Caco-2 (cell line): ENCODE data around the gene PITX1. TPM values are rescaled to one million over a fixed set of nuclear protein-coding genes. Genes with fewer than 3 reads are reported as not detected.
"Not testable (repeated sequence)": the region's sequence is repeated elsewhere in the genome, so short reads cannot be mapped to it uniquely, and the experiment has no call there.

Source experiments
- BruUV-seq: library from RNA; stranded (reverse); fragments of 400-500 nt; replicated peaks from 2 replicates; lab custom pipeline; 2021; lab: Mats Ljungman, UMichigan
- CTCF ChIA-PET: fragments of 300-600 bp; sonication (Branson Sonifier 250); formaldehyde crosslinking; loops from one replicate; lab custom pipeline; 2022; ENCODE audit warnings: antibody characterized with exemption; lab: Charles Lee
- POLR2A ChIA-PET: fragments of 300-600 bp; sonication (Branson Sonifier 250); formaldehyde crosslinking; loops from one replicate; lab custom pipeline; 2022; ENCODE audit warnings: antibody characterized with exemption; lab: Charles Lee
- DNase-seq, 2 experiments: peaks; one replicate each; pipeline versions ENCODE4 v3.0.0 to v3.0.0-alpha.2; 2020 to 2022
- H3K27me3 ChIP-seq: replicated peaks from 2 replicates; pipeline ENCODE4 v1.6.0; 2011; ENCODE audit warnings: low read length; ENCODE audit not compliant: control insufficient read depth, insufficient read depth
- H3K36me3 ChIP-seq: 2 replicates; pipeline ENCODE4 v1.5.1; 2011; ENCODE audit warnings: low read length; ENCODE audit not compliant: control insufficient read depth, insufficient read depth
- H3K4me1 ChIP-seq: fragments of 250-450 bp; sonication (Bioruptor Pico); 2 replicates; pipeline ENCODE4 v1.5.1; 2020; ENCODE audit warnings: mild to moderate bottlenecking
- H3K4me3 ChIP-seq: 2 replicates; pipeline ENCODE4 v1.5.1; 2011; ENCODE audit warnings: low read depth, mild to moderate bottlenecking, control low read depth, low read length
- H3K9me3 ChIP-seq: fragments of 250-450 bp; sonication (Bioruptor Pico); 2 replicates; pipeline ENCODE4 v1.5.1; 2020; ENCODE audit warnings: mild to moderate bottlenecking, moderate library complexity
- H3K27ac Mint-ChIP-seq: one replicate; pipeline ENCODE4 v1.8.0; 2022; ENCODE audit warnings: mixed read lengths; ENCODE audit not compliant: unreplicated experiment
- H3K27me3 Mint-ChIP-seq: one replicate; pipeline ENCODE4 v1.8.0; 2022; ENCODE audit warnings: mixed read lengths; ENCODE audit not compliant: insufficient read depth, unreplicated experiment
- H3K36me3 Mint-ChIP-seq: one replicate; pipeline ENCODE4 v1.8.0; 2022; ENCODE audit warnings: mild to moderate bottlenecking, mixed read lengths; ENCODE audit not compliant: insufficient read depth, unreplicated experiment
- H3K4me1 Mint-ChIP-seq: one replicate; pipeline ENCODE4 v1.8.0; 2022; ENCODE audit warnings: low read depth, mixed read lengths; ENCODE audit not compliant: unreplicated experiment
- H3K4me3 Mint-ChIP-seq: one replicate; pipeline ENCODE4 v1.8.0; 2022; ENCODE audit warnings: mild to moderate bottlenecking, moderate library complexity, mixed read lengths; ENCODE audit not compliant: unreplicated experiment
- H3K9me3 Mint-ChIP-seq: one replicate; pipeline ENCODE4 v1.8.0; 2022; ENCODE audit warnings: mixed read lengths; ENCODE audit not compliant: unreplicated experiment
- intact Hi-C: fragments of 100-400 bp; cut with micrococcal nuclease; formaldehyde crosslinking; loops from one replicate; pipeline ENCODE4 v1.10.0; 2022; ENCODE audit not compliant: unreplicated experiment
- total RNA-seq: library from RNA; stranded (reverse); gene quantifications from 2 replicates; pipeline ENCODE4 v1.2.3, GENCODE V29; 2022
- TF ChIP-seq, protein P1 (sequence below), 2 experiments: fragments of 200-600 bp in 1 of 2; IDR thresholded peaks; 1 replicate in 1 of 2; 2 replicates in 1 of 2; pipeline versions ENCODE4 v1.5.1 to v1.8.0; 2011 to 2022; ENCODE audit warnings: antibody characterized with exemption in 1 of 2, control low read depth in 1 of 2, inconsistent platforms in 1 of 2, low read depth in 1 of 2, low read length in 1 of 2, mild to moderate bottlenecking in 1 of 2, moderate library complexity in 1 of 2; ENCODE audit not compliant: insufficient read depth in 1 of 2, severe bottlenecking in 1 of 2, unreplicated experiment in 1 of 2

Gene PITX1
- total RNA-seq, 1 experiment from 2014 or later, result 117 TPM

GRCh38 chr5:135004376-135004775 lies 29.7 kb downstream of the PITX1 start:
- Histone ChIP-seq H3K9me3 (no peaks in the 10 kb centered on the region), H3K4me3 (no peak overlapping the region), H3K4me1 (no peaks in the 10 kb centered on the region), H3K27me3 (no peaks in the 10 kb centered on the region), H3K36me3 (no peaks in the 10 kb centered on the region; the same call in 1 of the 2 replicates)
- peaks cover 14% of the 10 kb centered on the region for H3K36me3 Mint-ChIP-seq
- ChIA-PET CTCF (no interaction called here), POLR2A (no interaction called here)
- TF ChIP-seq, protein P1, sequence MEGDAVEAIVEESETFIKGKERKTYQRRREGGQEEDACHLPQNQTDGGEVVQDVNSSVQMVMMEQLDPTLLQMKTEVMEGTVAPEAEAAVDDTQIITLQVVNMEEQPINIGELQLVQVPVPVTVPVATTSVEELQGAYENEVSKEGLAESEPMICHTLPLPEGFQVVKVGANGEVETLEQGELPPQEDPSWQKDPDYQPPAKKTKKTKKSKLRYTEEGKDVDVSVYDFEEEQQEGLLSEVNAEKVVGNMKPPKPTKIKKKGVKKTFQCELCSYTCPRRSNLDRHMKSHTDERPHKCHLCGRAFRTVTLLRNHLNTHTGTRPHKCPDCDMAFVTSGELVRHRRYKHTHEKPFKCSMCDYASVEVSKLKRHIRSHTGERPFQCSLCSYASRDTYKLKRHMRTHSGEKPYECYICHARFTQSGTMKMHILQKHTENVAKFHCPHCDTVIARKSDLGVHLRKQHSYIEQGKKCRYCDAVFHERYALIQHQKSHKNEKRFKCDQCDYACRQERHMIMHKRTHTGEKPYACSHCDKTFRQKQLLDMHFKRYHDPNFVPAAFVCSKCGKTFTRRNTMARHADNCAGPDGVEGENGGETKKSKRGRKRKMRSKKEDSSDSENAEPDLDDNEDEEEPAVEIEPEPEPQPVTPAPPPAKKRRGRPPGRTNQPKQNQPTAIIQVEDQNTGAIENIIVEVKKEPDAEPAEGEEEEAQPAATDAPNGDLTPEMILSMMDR (IDR thresholded peaks at IDR 0.05; ENCODE audit: insufficient read depth in 1 of 2, low read depth in 1 of 2, low read length in 1 of 2, severe bottlenecking in 1 of 2, unreplicated experiment in 1 of 2), result no peak
- peaks cover 16% of the 10 kb centered on the region for H3K9me3 Mint-ChIP-seq
- H3K27ac Mint-ChIP-seq, result no peak overlapping the region
- intact Hi-C loops, result no loop called here
- H3K4me3 Mint-ChIP-seq, result no peak overlapping the region
- BruUV-seq, result no TSS peak
- no peak for DNase-seq
- H3K4me1 Mint-ChIP-seq, result peaks cover 4% of the 10 kb centered on the region
- no peaks in the 10 kb centered on the region for H3K27me3 Mint-ChIP-seq

- H3K27me3 ChIP-seq, DNase-seq, H3K9me3 ChIP-seq, H3K27ac Mint-ChIP-seq, BruUV-seq, intact Hi-C loops, H3K4me3 ChIP-seq, H3K4me1 ChIP-seq, H3K36me3 Mint-ChIP-seq, POLR2A ChIA-PET, H3K4me1 Mint-ChIP-seq, H3K27me3 Mint-ChIP-seq, H3K4me3 Mint-ChIP-seq, H3K36me3 ChIP-seq, H3K9me3 Mint-ChIP-seq, CTCF ChIA-PET: not testable (repeated sequence)
Observed at GRCh38 chr5:134998068-134998467, 36.0 kb downstream of the PITX1 start.

GRCh38 chr5:134997015-134997414 lies 37.0 kb downstream of the PITX1 start:
- POLR2A ChIA-PET, result no interaction called here
- no peaks in the 10 kb centered on the region for H3K9me3 ChIP-seq
- CTCF ChIA-PET, result no interaction called here
- TF ChIP-seq, protein P1 (IDR thresholded peaks at IDR 0.05; ENCODE audit: insufficient read depth in 1 of 2, low read depth in 1 of 2, low read length in 1 of 2, severe bottlenecking in 1 of 2, unreplicated experiment in 1 of 2), result no peak
- no peaks in the 10 kb centered on the region for H3K4me1 ChIP-seq
- Mint-ChIP-seq H3K4me3 (no peak overlapping the region), H3K9me3 (no peaks in the 10 kb centered on the region), H3K27ac (no peak overlapping the region), H3K4me1 (no peaks in the 10 kb centered on the region), H3K36me3 (no peaks in the 10 kb centered on the region), H3K27me3 (no peaks in the 10 kb centered on the region)
- BruUV-seq, result no TSS peak
- H3K27me3 ChIP-seq, result no peaks in the 10 kb centered on the region
- intact Hi-C loops, result no loop called here
- H3K4me3 ChIP-seq, result no peak overlapping the region
- DNase-seq, result no peak
- no peaks in the 10 kb centered on the region for H3K36me3 ChIP-seq
